IPS-11a (cell line): ENCODE results near the gene PLK5.
"Not testable (repeated sequence)": the region's sequence is repeated elsewhere in the genome, so short reads cannot be mapped to it uniquely, and the experiment has no call there.

Experiments used
- H3K4me3 ChIP-seq: one replicate; pipeline ENCODE4 v1.5.1; 2013; ENCODE audit warnings: low read depth, low read length, control low read depth

PLK5 gene

GRCh38 chr19:1523412-1524286, at the start of gene PLK5:
Gene PLK5, plus strand, starts transcription at chr19:1524077. Its CDS starts 2,920 bp downstream, at chr19:1526997.
- peak within 1 kb of the TSS; percentile 22 for H3K4me3 ChIP-seq

GRCh38 chr19:1474765-1475351, 49.0 kb upstream of the PLK5 start:
- no peak overlapping the region for H3K4me3 ChIP-seq

- H3K4me3 ChIP-seq, result no peak overlapping the region
These were observed 48.0 kb upstream of the PLK5 start for GRCh38 chr19:1475751-1476437.

GRCh38 chr19:1477056-1477455, 46.8 kb upstream of the PLK5 start:
- H3K4me3 ChIP-seq, result not testable (repeated sequence)

GRCh38 chr19:1478934-1479707, 44.8 kb upstream of the PLK5 start, which contains the start of gene C19orf25:
Gene C19orf25, minus strand, starts transcription at chr19:1479215. Its CDS starts 312 bp downstream, at chr19:1478903.
- peak within 1 kb of the TSS; percentile 35 for H3K4me3 ChIP-seq

GRCh38 chr19:1481224-1481892, 42.5 kb upstream of the PLK5 start:
- H3K4me3 ChIP-seq, result no peak overlapping the region

- H3K4me3 ChIP-seq, result no peak overlapping the region
These were observed 42.0 kb upstream of the PLK5 start for GRCh38 chr19:1481893-1482360.

- no peak overlapping the region for H3K4me3 ChIP-seq
These were observed 41.3 kb upstream of the PLK5 start for GRCh38 chr19:1482361-1483130.

- no peak overlapping the region for H3K4me3 ChIP-seq
These were observed 40.5 kb upstream of the PLK5 start for GRCh38 chr19:1483131-1483978.

GRCh38 chr19:1483979-1484428, 39.9 kb upstream of the PLK5 start:
- H3K4me3 ChIP-seq, result no peak overlapping the region

GRCh38 chr19:1486720-1487575, 36.9 kb upstream of the PLK5 start:
- H3K4me3 ChIP-seq, result no peak overlapping the region

GRCh38 chr19:1487576-1488281, 36.1 kb upstream of the PLK5 start:
- H3K4me3 ChIP-seq, result no peak overlapping the region

GRCh38 chr19:1488282-1488601, 35.6 kb upstream of the PLK5 start:
- no peak overlapping the region for H3K4me3 ChIP-seq

- H3K4me3 ChIP-seq, result peak overlapping the region; percentile 59
These were observed 34.2 kb upstream of the PLK5 start for GRCh38 chr19:1489463-1490310.

- H3K4me3 ChIP-seq, result peak within 1 kb of the TSS; percentile 59
These were observed 33.4 kb upstream of the PLK5 start, which contains the start of gene PCSK4 for GRCh38 chr19:1490311-1491113. Gene PCSK4, minus strand, starts transcription at chr19:1490350. Its CDS starts 4 bp downstream, at chr19:1490346.
